WTC11 (cell line): ENCODE results near the gene CA7. TPM values are rescaled to one million over a fixed set of nuclear protein-coding genes. Genes with fewer than 3 reads are reported as not detected.

Source experiments
- ATAC-seq: fragments of 200-7000 bp; cut with Tn5 transposase; 2 replicates; pipeline ENCODE4 v1.10.0; 2021; ENCODE audit warnings: mild to moderate bottlenecking, moderate library complexity
- CTCF ChIA-PET: fragments of 300-600 bp; sonication (Branson Sonifier 250); formaldehyde crosslinking; loops from one replicate; lab custom pipeline; 2021; ENCODE audit warnings: antibody characterized with exemption; lab: Charles Lee
- POLR2A ChIA-PET: fragments of 350-600 bp; sonication (Branson Sonifier 250); formaldehyde crosslinking; loops from one replicate; lab custom pipeline; 2021; ENCODE audit warnings: antibody characterized with exemption; lab: Charles Lee
- DNase-seq: peaks from one replicate; pipeline ENCODE4 v3.0.0; 2021; ENCODE audit warnings: low spot score
- H3K27ac Mint-ChIP-seq: 2 replicates; pipeline ENCODE4 v1.8.0; 2021; ENCODE audit warnings: mixed read lengths
- H3K27me3 Mint-ChIP-seq: 2 replicates; pipeline ENCODE4 v1.8.0; 2021; ENCODE audit warnings: low read depth, mild to moderate bottlenecking, moderate library complexity, mixed read lengths
- H3K36me3 Mint-ChIP-seq: 2 replicates; pipeline ENCODE4 v1.8.0; 2021; ENCODE audit warnings: mixed read lengths
- H3K4me1 Mint-ChIP-seq: 2 replicates; pipeline ENCODE4 v1.8.0; 2022; ENCODE audit warnings: mixed read lengths
- H3K4me3 Mint-ChIP-seq: 2 replicates; pipeline ENCODE4 v1.8.0; 2021; ENCODE audit warnings: mild to moderate bottlenecking, moderate library complexity, mixed read lengths
- H3K9me3 Mint-ChIP-seq: 2 replicates; pipeline ENCODE4 v1.8.0; 2021; ENCODE audit warnings: mixed read lengths
- AR ChIP-seq: fragments of 250-450 bp; sonication (Bioruptor Pico); IDR thresholded peaks from 2 replicates; pipeline ENCODE4 v1.9.0; 2021; ENCODE audit warnings: mild to moderate bottlenecking
- ATF1 ChIP-seq: sonication (generic); formaldehyde crosslinking; IDR thresholded peaks from 2 replicates; pipeline ENCODE4 v1.8.1; 2023; ENCODE audit warnings: mild to moderate bottlenecking, moderate library complexity, missing genetic modification reagents
- E2F1 ChIP-seq: sonication (generic); formaldehyde crosslinking; IDR thresholded peaks from 2 replicates; pipeline ENCODE4 v1.8.0; 2022; ENCODE audit warnings: mild to moderate bottlenecking, missing genetic modification reagents
- EMX1 ChIP-seq: fragments of 250-450 bp; sonication (Bioruptor Pico); IDR thresholded peaks from 2 replicates; pipeline ENCODE4 v1.8.0; 2021; ENCODE audit warnings: mild to moderate bottlenecking
- FOXJ3 ChIP-seq: sonication (generic); formaldehyde crosslinking; IDR thresholded peaks from 2 replicates; pipeline ENCODE4 v1.9.0; 2021; ENCODE audit warnings: missing genetic modification reagents, mild to moderate bottlenecking, borderline replicate concordance
- GABPB1 ChIP-seq: sonication (generic); formaldehyde crosslinking; IDR thresholded peaks from 2 replicates; pipeline ENCODE4 v1.8.1; 2023; ENCODE audit warnings: mild to moderate bottlenecking, missing genetic modification reagents
- HMGA2 ChIP-seq: fragments of 250-450 bp; sonication (Bioruptor Pico); IDR thresholded peaks from 2 replicates; pipeline ENCODE4 v1.4.0; 2021; ENCODE audit warnings: mild to moderate bottlenecking, moderate library complexity
- HMGXB4 ChIP-seq: sonication (generic); formaldehyde crosslinking; IDR thresholded peaks from 2 replicates; pipeline ENCODE4 v1.8.1; 2023; ENCODE audit warnings: mild to moderate bottlenecking, moderate library complexity, missing genetic modification reagents
- JAZF1 ChIP-seq: fragments of 250-450 bp; sonication (Bioruptor Pico); IDR thresholded peaks from 2 replicates; pipeline ENCODE4 v1.9.0; 2021; ENCODE audit warnings: moderate library complexity, mild to moderate bottlenecking, inconsistent platforms
- MXD4 ChIP-seq: fragments of 250-450 bp; sonication (Bioruptor Pico); IDR thresholded peaks from 2 replicates; pipeline ENCODE4 v1.8.0; 2021; ENCODE audit warnings: mild to moderate bottlenecking, moderate library complexity, borderline replicate concordance
- MYBL2 ChIP-seq: sonication (generic); formaldehyde crosslinking; IDR thresholded peaks from 2 replicates; pipeline ENCODE4 v1.8.1; 2023; ENCODE audit warnings: mild to moderate bottlenecking, moderate library complexity, missing genetic modification reagents
- NFYB ChIP-seq: sonication (generic); formaldehyde crosslinking; conservative IDR thresholded peaks from 2 replicates; pipeline ENCODE4 v1.8.0; 2022; ENCODE audit warnings: low read depth, missing genetic modification reagents
- NR1H2 ChIP-seq: sonication (generic); formaldehyde crosslinking; IDR thresholded peaks from 2 replicates; pipeline ENCODE4 v1.9.0; 2021; ENCODE audit warnings: mild to moderate bottlenecking, moderate library complexity, missing genetic modification reagents
- NR2C2 ChIP-seq: sonication (generic); formaldehyde crosslinking; IDR thresholded peaks from 2 replicates; pipeline ENCODE4 v1.8.0; 2022; ENCODE audit warnings: mild to moderate bottlenecking, missing genetic modification reagents
- OVOL2 ChIP-seq: fragments of 250-450 bp; sonication (Bioruptor Pico); IDR thresholded peaks from 2 replicates; pipeline ENCODE4 v1.9.0; 2021; ENCODE audit warnings: mild to moderate bottlenecking, borderline replicate concordance
- PRDM15 ChIP-seq: sonication (generic); formaldehyde crosslinking; IDR thresholded peaks from 2 replicates; pipeline ENCODE4 v1.8.0; 2022; ENCODE audit warnings: missing genetic modification reagents
- RORB ChIP-seq: fragments of 250-450 bp; sonication (Bioruptor Pico); IDR thresholded peaks from 2 replicates; pipeline ENCODE4 v1.9.0; 2021; ENCODE audit warnings: mild to moderate bottlenecking
- SOX15 ChIP-seq: fragments of 250-450 bp; sonication (Bioruptor Pico); IDR thresholded peaks from 2 replicates; pipeline ENCODE4 v1.9.0; 2021; ENCODE audit warnings: mild to moderate bottlenecking
- USF1 ChIP-seq: sonication (generic); formaldehyde crosslinking; IDR thresholded peaks from 2 replicates; pipeline ENCODE4 v1.8.0; 2022; ENCODE audit warnings: mild to moderate bottlenecking, missing genetic modification reagents
- ZBTB43 ChIP-seq: sonication (generic); formaldehyde crosslinking; IDR thresholded peaks from 2 replicates; pipeline ENCODE4 v1.8.1; 2023; ENCODE audit warnings: mild to moderate bottlenecking, missing genetic modification reagents
- ZNF416 ChIP-seq: fragments of 250-450 bp; sonication (Bioruptor Pico); IDR thresholded peaks from 2 replicates; pipeline ENCODE4 v1.9.0; 2021; ENCODE audit warnings: mild to moderate bottlenecking, inconsistent platforms
- ZNF671 ChIP-seq: fragments of 250-450 bp; sonication (Bioruptor Pico); IDR thresholded peaks from 2 replicates; pipeline ENCODE4 v1.8.0; 2021; ENCODE audit warnings: mild to moderate bottlenecking
- total RNA-seq: library from RNA; stranded (reverse); gene quantifications from 3 replicates; pipeline ENCODE4 v1.2.3, GENCODE V29; 2021

The CA7 gene
- total RNA-seq, 1 experiment from 2014 or later = 1.6 TPM

GRCh38 chr16:66856184-66856730 lies 12.0 kb downstream of the CA7 start (continued):
- TF ChIP-seq AR (CRISPR knock-in tag) (no peak), RORB (CRISPR knock-in tag) (no peak), ZNF671 (no peak), NR1H2 (no peak), FOXJ3 (CRISPR knock-in tag) (no peak), NR2C2 (CRISPR knock-in tag) (no peak), EMX1 (no peak), ZNF416 (CRISPR knock-in tag) (no peak), NFYB (CRISPR knock-in tag) (no peak)

- POLR2A ChIA-PET = no interaction called here
- DNase-seq (no peak), ATAC-seq (no peak)
- no peaks in the 10 kb centered on the region for H3K4me1 Mint-ChIP-seq
- TF ChIP-seq JAZF1 (CRISPR knock-in tag) = no peak
- TF ChIP-seq GABPB1 (CRISPR knock-in tag) = no peak
- no peak overlapping the region for H3K27ac Mint-ChIP-seq
- H3K27me3 Mint-ChIP-seq = no peaks in the 10 kb centered on the region; the same call in 1 of the 2 replicates
- CTCF ChIA-PET = interaction anchor here (0.9 to 5.7 kb wide), 6 partner anchors 11 to 248 kb away, joined by 3 to 41 read pairs (median 9); partner anchors contain the start of gene NAE1
- no peaks in the 10 kb centered on the region for H3K36me3 Mint-ChIP-seq
- H3K4me3 Mint-ChIP-seq = no peak overlapping the region
- H3K9me3 Mint-ChIP-seq = no peaks in the 10 kb centered on the region
Observed at GRCh38 chr16:66856801-66857200, 12.6 kb downstream of the CA7 start.

GRCh38 chr16:66857437-66857836 lies 13.2 kb downstream of the CA7 start:
- CTCF ChIA-PET = interaction anchor here (0.9 to 5.7 kb wide), 6 partner anchors 11 to 249 kb away, joined by 3 to 41 read pairs (median 9); partner anchors contain the start of gene NAE1
- POLR2A ChIA-PET = no interaction called here
- H3K27me3 Mint-ChIP-seq = no peaks in the 10 kb centered on the region; the same call in 1 of the 2 replicates
- no peak overlapping the region for H3K4me3 Mint-ChIP-seq
- no peak overlapping the region for H3K27ac Mint-ChIP-seq
- ATAC-seq (no peak), DNase-seq (no peak)
- no peaks in the 10 kb centered on the region for H3K4me1 Mint-ChIP-seq
- no peaks in the 10 kb centered on the region for H3K36me3 Mint-ChIP-seq
- H3K9me3 Mint-ChIP-seq = no peaks in the 10 kb centered on the region
- no peak for TF ChIP-seq HMGXB4 (CRISPR knock-in tag)
- no peak for TF ChIP-seq ZNF416 (CRISPR knock-in tag)
- TF ChIP-seq E2F1 (CRISPR knock-in tag) = no peak
- TF ChIP-seq SOX15 = no peak
- no peak for TF ChIP-seq HMGA2 (CRISPR knock-in tag)
- TF ChIP-seq ATF1 (CRISPR knock-in tag) = no peak
- no peak for TF ChIP-seq USF1 (CRISPR knock-in tag)
- TF ChIP-seq ZBTB43 (CRISPR knock-in tag) = no peak
- TF ChIP-seq OVOL2 = no peak
- no peak for TF ChIP-seq MXD4 (CRISPR knock-in tag)
- TF ChIP-seq MYBL2 = no peak
- no peak for TF ChIP-seq PRDM15
